Hepatocyte (in vitro differentiated cells): ENCODE results near the gene ZNF44. TPM values are rescaled to one million over a fixed set of nuclear protein-coding genes. Genes with fewer than 3 reads are reported as not detected.

Source experiments
- DNase-seq: peaks from one replicate; pipeline ENCODE4 v3.0.0-alpha.2; 2016; ENCODE audit warnings: low spot score
- H2AFZ ChIP-seq: fragments of 200-600 bp; sonication (generic); 2 replicates; pipeline ENCODE4 v1.6.0; 2016; ENCODE audit warnings: antibody characterized with exemption, mild to moderate bottlenecking
- H3K27ac ChIP-seq: fragments of 200-600 bp; sonication (generic); 2 replicates; pipeline ENCODE4 v1.5.1; 2016; ENCODE audit warnings: mild to moderate bottlenecking
- H3K27me3 ChIP-seq: fragments of 200-600 bp; sonication (generic); 2 replicates; pipeline ENCODE4 v1.6.1; 2016
- H3K36me3 ChIP-seq: fragments of 200-600 bp; sonication (generic); replicated peaks from 2 replicates; pipeline ENCODE4 v1.5.1; 2016; ENCODE audit warnings: low read depth; ENCODE audit not compliant: insufficient read depth
- H3K4me1 ChIP-seq: fragments of 200-600 bp; sonication (generic); 2 replicates; pipeline ENCODE4 v1.5.1; 2016; ENCODE audit warnings: mild to moderate bottlenecking, moderate library complexity; ENCODE audit not compliant: insufficient read depth
- H3K4me2 ChIP-seq: fragments of 200-600 bp; sonication (generic); 2 replicates; pipeline ENCODE4 v1.6.0; 2016
- H3K4me3 ChIP-seq: fragments of 200-600 bp; sonication (generic); 2 replicates; pipeline ENCODE4 v1.5.1; 2016; ENCODE audit warnings: mild to moderate bottlenecking
- H3K79me2 ChIP-seq: fragments of 200-600 bp; sonication (generic); 2 replicates; pipeline ENCODE4 v1.6.0; 2017; ENCODE audit warnings: mild to moderate bottlenecking
- H3K9me2 ChIP-seq: fragments of 200-600 bp; sonication (generic); replicated peaks from 2 replicates; pipeline ENCODE4 v1.6.0; 2017; ENCODE audit warnings: mild to moderate bottlenecking; ENCODE audit not compliant: insufficient read depth
- H3K9me3 ChIP-seq: fragments of 200-600 bp; sonication (generic); 2 replicates; pipeline ENCODE4 v1.5.1; 2016; ENCODE audit warnings: low read depth, mild to moderate bottlenecking
- H4K20me1 ChIP-seq: fragments of 200-600 bp; sonication (generic); 2 replicates; pipeline ENCODE4 v1.6.0; 2016; ENCODE audit warnings: mild to moderate bottlenecking; ENCODE audit not compliant: insufficient read depth, poor library complexity, severe bottlenecking
- EZH2 ChIP-seq: fragments of 200-600 bp; sonication (generic); IDR thresholded peaks from 2 replicates; pipeline ENCODE4 v1.6.1; 2016; ENCODE audit warnings: antibody characterized with exemption, mild to moderate bottlenecking, borderline replicate concordance
- EZH2phosphoT487 ChIP-seq: fragments of 200-600 bp; sonication (generic); IDR thresholded peaks from one replicate; pipeline ENCODE4 v1.6.1; 2018; ENCODE audit warnings: antibody characterized with exemption, mild to moderate bottlenecking, low read depth, moderate library complexity; ENCODE audit not compliant: unreplicated experiment, severe bottlenecking
- WGBS: methylation state at CpG from one replicate; pipeline ENCODE4 v1.1.6; 2016; ENCODE audit warnings: low lambda C conversion rate; ENCODE audit errors: missing lambda C conversion rate; 5-methylcytosine and 5-hydroxymethylcytosine counted together
- polyA plus RNA-seq: library from polyadenylated mRNA; unstranded; fragments of >200 nt; fragmentation: Nextera tagmentation; extraction: Ambion mirVana; gene quantifications from 2 replicates; pipeline ENCODE4 v1.2.1, GENCODE V29; 2016
- total RNA-seq: library from RNA; depleted of rRNA; stranded (reverse); fragments of >200 nt; gene quantifications from 2 replicates; pipeline ENCODE4 v1.2.3, GENCODE V29; 2014
- TF ChIP-seq, protein P1 (sequence below): fragments of 200-600 bp; sonication (generic); IDR thresholded peaks from 2 replicates; pipeline ENCODE4 v1.5.1; 2016; ENCODE audit warnings: antibody characterized with exemption, mild to moderate bottlenecking; ENCODE audit not compliant: poor library complexity

Gene ZNF44
- total and polyA plus RNA-seq, 2 experiments from 2014 or later = 9.9 to 10.9 TPM

DNA sequence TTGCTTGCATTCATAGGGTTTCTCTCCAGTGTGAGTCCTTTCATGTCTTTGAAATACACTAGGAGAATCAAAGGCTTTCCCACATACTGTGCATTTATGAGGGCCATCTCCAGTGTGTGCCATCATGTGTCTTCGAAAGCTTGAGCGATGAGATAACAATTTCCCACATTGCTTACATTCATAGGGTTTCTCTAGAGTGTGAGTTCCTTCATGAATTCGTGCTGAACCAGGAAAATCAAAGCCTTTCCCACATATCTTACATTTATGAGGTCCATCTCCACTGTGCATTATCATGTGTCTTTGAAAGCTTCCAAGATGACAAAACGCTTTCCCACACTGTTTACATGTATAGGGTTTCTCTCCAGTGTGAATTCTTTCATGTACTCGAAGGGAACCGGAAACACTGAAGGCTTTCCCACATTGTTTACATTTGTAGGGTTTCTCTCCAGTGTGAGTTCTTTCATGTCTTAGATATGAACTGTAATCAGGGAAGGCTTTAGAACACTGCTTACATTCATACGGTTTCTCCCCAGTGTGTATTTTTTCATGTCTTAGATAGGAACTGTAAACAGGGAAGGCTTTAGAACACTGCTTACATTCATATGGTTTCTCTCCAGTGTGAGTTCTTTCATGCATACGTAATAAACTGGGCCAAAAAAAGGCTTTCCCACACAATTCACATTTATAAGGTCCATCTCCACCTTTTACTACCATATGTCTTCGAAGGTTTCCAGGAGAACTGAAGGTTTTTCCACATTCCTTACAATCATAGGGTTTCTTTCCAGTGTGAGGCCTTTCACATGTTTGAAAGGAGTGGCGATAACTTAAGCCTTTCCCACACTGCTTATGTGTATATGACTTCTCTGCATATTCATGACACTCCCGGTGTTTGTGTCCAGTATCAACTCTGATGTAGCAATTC lies 21.4 kb downstream of the ZNF44 start:
- no peaks in the 10 kb centered on the region for H3K4me1 ChIP-seq
- H3K36me3 ChIP-seq = peaks cover 21% of the 10 kb centered on the region
- WGBS = 97% methylated on average over 11 of the region's 11 CpGs
- no peaks in the 10 kb centered on the region for H3K27me3 ChIP-seq
- no peak overlapping the region for H3K4me2 ChIP-seq
- peaks cover 31% of the 10 kb centered on the region for H3K79me2 ChIP-seq
- DNase-seq = no peak
- H4K20me1 ChIP-seq = no peaks in the 10 kb centered on the region
- TF ChIP-seq, protein P1, sequence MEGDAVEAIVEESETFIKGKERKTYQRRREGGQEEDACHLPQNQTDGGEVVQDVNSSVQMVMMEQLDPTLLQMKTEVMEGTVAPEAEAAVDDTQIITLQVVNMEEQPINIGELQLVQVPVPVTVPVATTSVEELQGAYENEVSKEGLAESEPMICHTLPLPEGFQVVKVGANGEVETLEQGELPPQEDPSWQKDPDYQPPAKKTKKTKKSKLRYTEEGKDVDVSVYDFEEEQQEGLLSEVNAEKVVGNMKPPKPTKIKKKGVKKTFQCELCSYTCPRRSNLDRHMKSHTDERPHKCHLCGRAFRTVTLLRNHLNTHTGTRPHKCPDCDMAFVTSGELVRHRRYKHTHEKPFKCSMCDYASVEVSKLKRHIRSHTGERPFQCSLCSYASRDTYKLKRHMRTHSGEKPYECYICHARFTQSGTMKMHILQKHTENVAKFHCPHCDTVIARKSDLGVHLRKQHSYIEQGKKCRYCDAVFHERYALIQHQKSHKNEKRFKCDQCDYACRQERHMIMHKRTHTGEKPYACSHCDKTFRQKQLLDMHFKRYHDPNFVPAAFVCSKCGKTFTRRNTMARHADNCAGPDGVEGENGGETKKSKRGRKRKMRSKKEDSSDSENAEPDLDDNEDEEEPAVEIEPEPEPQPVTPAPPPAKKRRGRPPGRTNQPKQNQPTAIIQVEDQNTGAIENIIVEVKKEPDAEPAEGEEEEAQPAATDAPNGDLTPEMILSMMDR = no peak
- TF ChIP-seq EZH2phosphoT487 (no peak), EZH2 (no peak)
- H3K9me3 ChIP-seq = peaks cover 92% of the 10 kb centered on the region
- H3K4me3 ChIP-seq = peak overlapping the region; percentile 1
- no peak overlapping the region for H3K27ac ChIP-seq
- no peaks in the 10 kb centered on the region for H3K9me2 ChIP-seq
- H2AFZ ChIP-seq = no peak overlapping the region

GRCh38 chr19:12272386-12272785 lies 22.3 kb downstream of the ZNF44 start:
- no peak for DNase-seq
- peaks cover 23% of the 10 kb centered on the region for H3K79me2 ChIP-seq
- no peaks in the 10 kb centered on the region for H4K20me1 ChIP-seq
- H3K4me1 ChIP-seq = no peaks in the 10 kb centered on the region
- H3K27me3 ChIP-seq = no peaks in the 10 kb centered on the region
- no peak overlapping the region for H2AFZ ChIP-seq
- H3K27ac ChIP-seq = no peak overlapping the region
- peaks cover 89% of the 10 kb centered on the region for H3K9me3 ChIP-seq
- no peak overlapping the region for H3K4me2 ChIP-seq
- peak overlapping the region; percentile 1 for H3K4me3 ChIP-seq
- H3K9me2 ChIP-seq = no peaks in the 10 kb centered on the region
- 98% methylated on average over 5 of the region's 5 CpGs for WGBS
- TF ChIP-seq, protein P1 = no peak
- TF ChIP-seq EZH2phosphoT487 (no peak), EZH2 (no peak)
- peaks cover 21% of the 10 kb centered on the region for H3K36me3 ChIP-seq

DNA sequence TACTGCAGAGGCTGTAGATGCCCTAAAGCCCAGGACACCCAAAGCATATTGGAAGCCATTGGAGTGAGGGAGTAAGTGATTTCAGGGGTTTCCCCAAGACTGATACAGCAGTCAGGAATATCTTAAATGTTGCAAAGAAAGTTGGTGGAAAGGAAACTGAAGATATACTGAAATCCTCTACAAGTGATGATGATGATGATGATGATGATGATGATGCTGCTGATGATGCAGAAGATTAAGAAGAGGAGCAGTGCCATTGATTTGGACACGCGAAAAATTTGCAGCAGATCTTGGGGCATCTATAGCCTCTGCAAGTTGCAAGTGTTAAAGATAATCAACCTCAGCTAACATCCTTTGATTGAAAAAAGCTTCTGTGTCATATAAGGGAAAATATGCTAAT lies 23.8 kb downstream of the ZNF44 start:
- TF ChIP-seq, protein P1 = no peak
- TF ChIP-seq EZH2phosphoT487 = no peak
- TF ChIP-seq EZH2 = no peak
- Histone ChIP-seq H2AFZ (no peak overlapping the region), H3K4me3 (no peak overlapping the region), H4K20me1 (no peaks in the 10 kb centered on the region), H3K36me3 (peaks cover 19% of the 10 kb centered on the region), H3K9me2 (no peaks in the 10 kb centered on the region), H3K4me2 (no peak overlapping the region), H3K27ac (no peak overlapping the region), H3K27me3 (no peaks in the 10 kb centered on the region), H3K79me2 (peaks cover 8% of the 10 kb centered on the region), H3K4me1 (no peaks in the 10 kb centered on the region), H3K9me3 (peaks cover 75% of the 10 kb centered on the region)
- 100% methylated on average over 2 of the region's 2 CpGs for WGBS
- DNase-seq = no peak
